Endothelial cell of umbilical vein (primary cell): ENCODE data around the gene PTPRU. TPM values are rescaled to one million over a fixed set of nuclear protein-coding genes. Genes with fewer than 3 reads are reported as not detected.

Source experiments
- BruUV-seq: library from RNA; stranded (reverse); fragments of 400-500 nt; replicated peaks from 2 replicates; lab custom pipeline; 2021; lab: Mats Ljungman, UMichigan
- CTCF ChIA-PET: fragments of 300-600, 350-600 bp; sonication (Branson Sonifier 250); formaldehyde crosslinking; loops from one replicate; lab custom pipeline; 2021; ENCODE audit warnings: antibody characterized with exemption, inconsistent platforms; lab: Charles Lee
- POLR2A ChIA-PET: fragments of 300-600, 350-600 bp; sonication (Branson Sonifier 250); formaldehyde crosslinking; loops from one replicate; lab custom pipeline; 2021; ENCODE audit warnings: antibody characterized with exemption, inconsistent platforms; lab: Charles Lee
- DNase-seq: peaks from one replicate; pipeline ENCODE4 v3.0.0-alpha.2; 2011; ENCODE audit warnings: low read depth, low spot score
- FAIRE-seq: peaks from 2 replicates; lab custom pipeline; 2011; peaks lifted over from hg19 to GRCh38; lab: Jason Lieb, UNC
- H2AFZ ChIP-seq: 2 replicates; pipeline ENCODE4 v1.6.0; 2012; ENCODE audit warnings: low read depth, low read length, control low read depth, inconsistent platforms
- H3K27ac ChIP-seq: 2 replicates; pipeline ENCODE4 v1.5.1; 2011; ENCODE audit warnings: low read depth, mild to moderate bottlenecking, control low read depth, low read length, moderate library complexity; ENCODE audit not compliant: insufficient read depth
- H3K27me3 ChIP-seq, 2 experiments: 2 replicates each; pipeline versions ENCODE4 v1.6.0 to v1.6.1; 2011; ENCODE audit warnings: low read length in 2 of 2, mixed read lengths in 1 of 2; ENCODE audit not compliant: control insufficient read depth in 2 of 2, insufficient read depth in 2 of 2
- H3K36me3 ChIP-seq, 2 experiments: 2 replicates in 1 of 2; 3 replicates in 1 of 2; pipeline ENCODE4 v1.5.1; 2011; ENCODE audit warnings: low read length in 2 of 2, mild to moderate bottlenecking in 1 of 2, moderate library complexity in 1 of 2; ENCODE audit not compliant: control insufficient read depth in 2 of 2, insufficient read depth in 2 of 2; ENCODE audit errors: extremely low read depth in 1 of 2
- H3K4me1 ChIP-seq: 3 replicates; pipeline ENCODE4 v1.5.1; 2011; ENCODE audit warnings: mild to moderate bottlenecking, low read length; ENCODE audit not compliant: control insufficient read depth, insufficient read depth; ENCODE audit errors: extremely low read depth
- H3K4me2 ChIP-seq: 2 replicates; pipeline ENCODE4 v1.6.1; 2011; ENCODE audit warnings: low read length, control low read depth, mixed read lengths; ENCODE audit not compliant: insufficient read depth
- H3K4me3 ChIP-seq, 3 experiments: fragments of 200-600 bp in 1 of 3; sonication (generic), shearing (Covaris generic) in 1 of 3; replicated peaks in 1 of 3; 2 replicates each; pipeline ENCODE4 v1.5.1; 2011 to 2016; ENCODE audit warnings: control low read depth in 3 of 3, low read length in 3 of 3, mild to moderate bottlenecking in 2 of 3, inconsistent platforms in 1 of 3, low read depth in 1 of 3, moderate library complexity in 1 of 3; ENCODE audit not compliant: insufficient read depth in 1 of 3
- H3K79me2 ChIP-seq: 2 replicates; pipeline ENCODE4 v1.6.0; 2012; ENCODE audit warnings: low read length, inconsistent platforms; ENCODE audit not compliant: control insufficient read depth, insufficient read depth
- H3K9ac ChIP-seq: replicated peaks from 2 replicates; pipeline ENCODE3; 2011; ENCODE audit warnings: low read length, control low read depth; ENCODE audit not compliant: insufficient read depth; ENCODE audit errors: extremely low read depth
- H3K9me1 ChIP-seq: replicated peaks from 3 replicates; pipeline ENCODE4 v1.6.0; 2011; ENCODE audit warnings: mild to moderate bottlenecking, low read length; ENCODE audit not compliant: control insufficient read depth, insufficient read depth; ENCODE audit errors: extremely low read depth
- H3K9me3 ChIP-seq: replicated peaks from 2 replicates; pipeline ENCODE4 v1.5.1; 2012; ENCODE audit warnings: low read length, inconsistent platforms; ENCODE audit not compliant: control insufficient read depth, insufficient read depth
- H4K20me1 ChIP-seq: replicated peaks from 2 replicates; pipeline ENCODE3; 2011; ENCODE audit warnings: mild to moderate bottlenecking, low read length; ENCODE audit not compliant: control insufficient read depth, insufficient read depth; ENCODE audit errors: extremely low read depth
- EZH2 ChIP-seq: IDR thresholded peaks from 2 replicates; pipeline ENCODE4 v1.6.1; 2012; ENCODE audit warnings: borderline replicate concordance, low read depth, mild to moderate bottlenecking, moderate library complexity, low read length, inconsistent platforms; ENCODE audit not compliant: severe bottlenecking
- FOS ChIP-seq: IDR thresholded peaks from 2 replicates; pipeline ENCODE4 v1.6.1; 2011; ENCODE audit warnings: mild to moderate bottlenecking, low read length, moderate library complexity, borderline replicate concordance; ENCODE audit not compliant: insufficient read depth
- GATA2 ChIP-seq: IDR thresholded peaks from 2 replicates; pipeline ENCODE4 v1.7.0; 2011; ENCODE audit warnings: low read depth, mild to moderate bottlenecking, moderate library complexity, mixed read lengths, low read length; ENCODE audit not compliant: insufficient read length, insufficient read depth
- JUN ChIP-seq: IDR thresholded peaks from 2 replicates; pipeline ENCODE4 v1.6.1; 2011; ENCODE audit warnings: borderline replicate concordance, low read depth; ENCODE audit not compliant: insufficient read length, insufficient read depth
- MYC ChIP-seq: IDR thresholded peaks from one replicate; pipeline ENCODE4 v1.6.1; 2011; ENCODE audit warnings: mild to moderate bottlenecking, low read depth, low read length
- POLR2A ChIP-seq: IDR thresholded peaks from 2 replicates; pipeline ENCODE4 v1.6.1; 2012; ENCODE audit warnings: low read depth, mild to moderate bottlenecking, control low read depth, low read length
- POLR2AphosphoS5 ChIP-seq: IDR thresholded peaks from 2 replicates; pipeline ENCODE4 v1.6.1; 2012; ENCODE audit warnings: low read depth, mild to moderate bottlenecking, control low read depth, low read length, moderate library complexity; ENCODE audit not compliant: insufficient read depth
- dilution Hi-C: fragments of 300-500 bp; cut with MboI; formaldehyde crosslinking; loops from one replicate; pipeline ENCODE4 v1.15.0; 2019; ENCODE audit warnings: low sequenced_read_pairs; ENCODE audit not compliant: extremely low pct_ligation_motif_present
- intact Hi-C: fragments of 100-400 bp; cut with micrococcal nuclease; formaldehyde crosslinking; loops from one replicate; pipeline ENCODE4 v1.10.0; 2022
- polyA plus RNA-seq, 4 experiments: library from polyadenylated mRNA; depleted of rRNA in 3 of 4; stranded (reverse) in 3 of 4; unstranded in 1 of 4; fragments of >200 nt; gene quantifications; 2 replicates each; pipeline versions ENCODE4 v1.2.1 to v1.2.3, GENCODE V29; 2011 to 2012; ENCODE audit warnings: missing spikeins in 1 of 4
- total RNA-seq: library from RNA; stranded (reverse); gene quantifications from 2 replicates; pipeline ENCODE4 v1.2.3, GENCODE V29; 2021
- TF ChIP-seq, protein P1 (sequence below): IDR thresholded peaks from 2 replicates; pipeline ENCODE4 v1.6.1; 2011; ENCODE audit not compliant: insufficient read depth, insufficient read length
- TF ChIP-seq, protein P2 (sequence below), 2 donors: IDR thresholded peaks; 1 replicate in 1 of 2; 2 replicates in 1 of 2; pipeline ENCODE4 v1.5.1; 2011; ENCODE audit warnings: low read length in 2 of 2, mild to moderate bottlenecking in 2 of 2, moderate library complexity in 2 of 2, control low read depth in 1 of 2, inconsistent platforms in 1 of 2, low read depth in 1 of 2; ENCODE audit not compliant: insufficient read depth in 1 of 2; ENCODE audit errors: extremely low read depth in 1 of 2

PTPRU gene
- total and polyA plus RNA-seq, 2 donors (not counting 3 experiments of a cell fraction or from before 2014, with no cell fraction given): 0.58 to 2.6 TPM

DNA sequence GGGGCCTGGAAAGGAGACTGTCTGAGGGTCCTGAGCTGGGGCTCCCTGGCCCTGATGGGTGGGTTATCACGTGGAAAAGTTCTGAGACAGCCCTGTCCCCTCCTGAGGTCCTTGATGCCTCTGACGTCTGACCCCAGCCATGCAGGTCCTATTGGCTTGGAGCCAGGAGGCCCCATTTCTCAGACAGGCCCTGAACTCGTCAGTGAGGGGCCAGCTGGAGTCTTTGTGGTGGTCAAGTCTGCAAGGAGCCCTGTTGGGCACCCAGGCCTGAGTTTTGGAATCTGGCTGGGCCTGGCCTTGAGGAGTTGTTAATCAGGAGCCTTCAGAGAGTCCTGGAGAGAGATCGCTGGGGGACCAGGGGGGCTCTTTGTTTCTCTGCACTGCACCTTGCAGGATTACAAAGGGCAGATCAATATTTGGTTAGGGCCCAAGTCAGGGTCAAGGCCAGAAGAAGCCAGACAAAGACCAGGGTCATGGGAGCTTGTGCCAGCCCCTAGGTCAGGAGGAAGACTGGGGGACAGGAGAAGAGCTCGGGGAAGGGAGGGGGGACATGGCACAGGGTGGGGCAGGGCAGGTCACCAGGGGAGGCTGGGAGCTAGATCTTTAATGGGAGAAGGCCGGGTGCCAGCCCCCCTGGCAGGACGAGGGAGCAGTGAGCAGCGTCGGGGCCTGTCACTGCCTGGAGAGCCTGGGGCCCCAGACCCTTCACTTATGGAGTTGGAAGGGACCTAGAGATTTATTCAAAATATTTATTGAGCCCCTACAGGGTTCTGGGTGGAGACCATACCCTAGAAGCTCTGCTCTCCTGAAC lies 83.2 kb downstream of the PTPRU start:
- H3K36me3 ChIP-seq: no peaks in the 10 kb centered on the region
- dilution Hi-C loops: no loop called here
- CTCF ChIA-PET: no interaction called here

More for the DNA sequence above, 83.2 kb downstream of the PTPRU start:
- FAIRE-seq (no peak), DNase-seq (no peak)
- Histone ChIP-seq H3K4me1 (no peaks in the 10 kb centered on the region), H4K20me1 (no peaks in the 10 kb centered on the region), H2AFZ (no peak overlapping the region), H3K79me2 (no peaks in the 10 kb centered on the region), H3K4me2 (no peak overlapping the region), H3K27me3 (no peaks in the 10 kb centered on the region), H3K9ac (no peak overlapping the region), H3K27ac (no peak overlapping the region), H3K4me3 (no peak overlapping the region), H3K9me1 (no peaks in the 10 kb centered on the region), H3K9me3 (no peaks in the 10 kb centered on the region)
- intact Hi-C loops: no loop called here
- no peak for TF ChIP-seq JUN
- no peak for TF ChIP-seq GATA2
- no peak for TF ChIP-seq MYC
- no peak for TF ChIP-seq POLR2AphosphoS5
- TF ChIP-seq FOS: no peak
- TF ChIP-seq EZH2: no peak
- TF ChIP-seq, protein P1, sequence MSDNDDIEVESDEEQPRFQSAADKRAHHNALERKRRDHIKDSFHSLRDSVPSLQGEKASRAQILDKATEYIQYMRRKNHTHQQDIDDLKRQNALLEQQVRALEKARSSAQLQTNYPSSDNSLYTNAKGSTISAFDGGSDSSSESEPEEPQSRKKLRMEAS: no peak
- TF ChIP-seq, protein P2, sequence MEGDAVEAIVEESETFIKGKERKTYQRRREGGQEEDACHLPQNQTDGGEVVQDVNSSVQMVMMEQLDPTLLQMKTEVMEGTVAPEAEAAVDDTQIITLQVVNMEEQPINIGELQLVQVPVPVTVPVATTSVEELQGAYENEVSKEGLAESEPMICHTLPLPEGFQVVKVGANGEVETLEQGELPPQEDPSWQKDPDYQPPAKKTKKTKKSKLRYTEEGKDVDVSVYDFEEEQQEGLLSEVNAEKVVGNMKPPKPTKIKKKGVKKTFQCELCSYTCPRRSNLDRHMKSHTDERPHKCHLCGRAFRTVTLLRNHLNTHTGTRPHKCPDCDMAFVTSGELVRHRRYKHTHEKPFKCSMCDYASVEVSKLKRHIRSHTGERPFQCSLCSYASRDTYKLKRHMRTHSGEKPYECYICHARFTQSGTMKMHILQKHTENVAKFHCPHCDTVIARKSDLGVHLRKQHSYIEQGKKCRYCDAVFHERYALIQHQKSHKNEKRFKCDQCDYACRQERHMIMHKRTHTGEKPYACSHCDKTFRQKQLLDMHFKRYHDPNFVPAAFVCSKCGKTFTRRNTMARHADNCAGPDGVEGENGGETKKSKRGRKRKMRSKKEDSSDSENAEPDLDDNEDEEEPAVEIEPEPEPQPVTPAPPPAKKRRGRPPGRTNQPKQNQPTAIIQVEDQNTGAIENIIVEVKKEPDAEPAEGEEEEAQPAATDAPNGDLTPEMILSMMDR (IDR thresholded peaks at IDR 0.05; ENCODE audit: extremely low read depth in 1 of 2, insufficient read depth in 1 of 2, low read depth in 1 of 2, low read length in 2 of 2): no peak
- no peak for TF ChIP-seq POLR2A
- BruUV-seq: no TSS peak
- POLR2A ChIA-PET: no interaction called here
